NCI-H748 treated with DMSO at 0.1 percent for 48 hours (cell line): ENCODE measurements around the gene EXOSC2.
A peak's percentile ranks its signal among the peaks of the same experiment; 100 is the strongest.

ENCODE experiments used
- DNase-seq: peaks from one replicate; lab custom pipeline; 2025; lab: John Stamatoyannopoulos, UW

EXOSC2 gene

GRCh38 chr9:130696996-130697395 is 3.4 kb downstream of the EXOSC2 start:
- DNase-seq, result no peak

GRCh38 chr9:130698514-130698913 is 4.9 kb downstream of the EXOSC2 start:
- no peak for DNase-seq

- DNase-seq, result no peak
These were observed 5.5 kb downstream of the EXOSC2 start for GRCh38 chr9:130699047-130699446.

- DNase-seq, result peak; percentile 19
These were observed 7.8 kb downstream of the EXOSC2 start for GRCh38 chr9:130701059-130702022.

- DNase-seq, result no peak
These were observed 9.9 kb downstream of the EXOSC2 start for GRCh38 chr9:130703501-130703900.

GRCh38 chr9:130707225-130707976 is 13.8 kb downstream of the EXOSC2 start:
- DNase-seq, result peak; percentile 52

GRCh38 chr9:130710822-130711352 is 17.3 kb downstream of the EXOSC2 start:
- DNase-seq, result no peak

GRCh38 chr9:130711469-130711868 is 17.9 kb downstream of the EXOSC2 start:
- no peak for DNase-seq

- peak; percentile 95 for DNase-seq
These were observed 19.1 kb downstream of the EXOSC2 start for GRCh38 chr9:130712564-130713285.

GRCh38 chr9:130713286-130713960 is 19.8 kb downstream of the EXOSC2 start:
- DNase-seq, result no peak

GRCh38 chr9:130714586-130715110 is 21.1 kb downstream of the EXOSC2 start:
- no peak for DNase-seq

- DNase-seq, result no peak
These were observed 21.7 kb downstream of the EXOSC2 start for GRCh38 chr9:130715270-130715669.

GRCh38 chr9:130718562-130718961 is 25.0 kb downstream of the EXOSC2 start:
- DNase-seq, result no peak

GRCh38 chr9:130720762-130721161 is 27.2 kb downstream of the EXOSC2 start:
- no peak for DNase-seq

- DNase-seq, result no peak
These were observed 35.1 kb downstream of the EXOSC2 start for GRCh38 chr9:130728721-130729120.

- DNase-seq, result no peak
These were observed 35.6 kb downstream of the EXOSC2 start for GRCh38 chr9:130729145-130729544.

GRCh38 chr9:130731355-130731754 is 37.8 kb downstream of the EXOSC2 start:
- DNase-seq, result peak; percentile 88

- DNase-seq, result peak; percentile 81
These were observed 38.6 kb downstream of the EXOSC2 start for GRCh38 chr9:130732136-130732535.

GRCh38 chr9:130732793-130733221 is 39.2 kb downstream of the EXOSC2 start:
- DNase-seq, result no peak

- DNase-seq, result no peak
These were observed 42.0 kb downstream of the EXOSC2 start for GRCh38 chr9:130735566-130735965.

- DNase-seq, result no peak
These were observed 43.3 kb downstream of the EXOSC2 start for GRCh38 chr9:130736834-130737233.
